Measurements from ENCODE around the gene ALX4. TPM values are rescaled to one million over a fixed set of nuclear protein-coding genes. Genes with fewer than 3 reads are reported as not detected.

ALX4 gene
- total and polyA plus RNA-seq, 2 donors (not counting 3 experiments of a cell fraction or from before 2014, with no cell fraction given), result not detected

DNA sequence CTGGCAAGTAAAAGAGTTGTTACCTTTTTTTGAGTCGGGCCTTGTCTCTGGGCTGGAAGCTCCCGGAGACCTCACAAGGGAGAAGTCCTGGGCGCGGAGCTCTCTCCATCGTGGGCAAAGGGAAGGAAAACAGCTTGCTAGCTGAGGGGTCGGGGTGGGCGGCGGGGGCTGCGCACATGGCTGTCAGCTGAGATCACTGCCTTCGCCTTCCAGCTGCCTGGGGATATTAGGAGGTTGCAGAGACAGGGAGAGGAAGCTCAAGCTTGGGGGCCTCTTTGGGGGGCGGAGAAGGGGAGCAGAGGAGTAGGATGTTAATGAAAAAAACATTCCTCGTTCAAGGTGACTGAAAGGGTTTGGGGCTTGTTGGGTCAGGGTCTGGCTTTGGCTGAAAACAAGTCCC lies 49.2 kb upstream of the ALX4 start:
- H3K36me3 ChIP-seq (ENCODE audit: control insufficient read depth in 2 of 2, extremely low read depth in 1 of 2, insufficient read depth in 2 of 2, low read length in 2 of 2), result no peaks in the 10 kb centered on the region
- H3K4me3 ChIP-seq (replicated peaks in 1 of 3; ENCODE audit: insufficient read depth in 1 of 3, low read depth in 1 of 3, low read length in 3 of 3), result no peak overlapping the region
- no peak for FAIRE-seq
- no peak for TF ChIP-seq POLR2AphosphoS5 (IDR thresholded peaks at IDR 0.05; ENCODE audit: insufficient read depth, low read depth, low read length)
- TF ChIP-seq, protein P1, sequence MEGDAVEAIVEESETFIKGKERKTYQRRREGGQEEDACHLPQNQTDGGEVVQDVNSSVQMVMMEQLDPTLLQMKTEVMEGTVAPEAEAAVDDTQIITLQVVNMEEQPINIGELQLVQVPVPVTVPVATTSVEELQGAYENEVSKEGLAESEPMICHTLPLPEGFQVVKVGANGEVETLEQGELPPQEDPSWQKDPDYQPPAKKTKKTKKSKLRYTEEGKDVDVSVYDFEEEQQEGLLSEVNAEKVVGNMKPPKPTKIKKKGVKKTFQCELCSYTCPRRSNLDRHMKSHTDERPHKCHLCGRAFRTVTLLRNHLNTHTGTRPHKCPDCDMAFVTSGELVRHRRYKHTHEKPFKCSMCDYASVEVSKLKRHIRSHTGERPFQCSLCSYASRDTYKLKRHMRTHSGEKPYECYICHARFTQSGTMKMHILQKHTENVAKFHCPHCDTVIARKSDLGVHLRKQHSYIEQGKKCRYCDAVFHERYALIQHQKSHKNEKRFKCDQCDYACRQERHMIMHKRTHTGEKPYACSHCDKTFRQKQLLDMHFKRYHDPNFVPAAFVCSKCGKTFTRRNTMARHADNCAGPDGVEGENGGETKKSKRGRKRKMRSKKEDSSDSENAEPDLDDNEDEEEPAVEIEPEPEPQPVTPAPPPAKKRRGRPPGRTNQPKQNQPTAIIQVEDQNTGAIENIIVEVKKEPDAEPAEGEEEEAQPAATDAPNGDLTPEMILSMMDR (IDR thresholded peaks at IDR 0.05; ENCODE audit: extremely low read depth in 1 of 2, insufficient read depth in 1 of 2, low read depth in 1 of 2, low read length in 2 of 2), result no peak
- TF ChIP-seq MYC (IDR thresholded peaks at IDR 0.05; ENCODE audit: low read depth, low read length), result no peak
- TF ChIP-seq EZH2 (IDR thresholded peaks at IDR 0.05; ENCODE audit: borderline replicate concordance, low read depth, low read length, severe bottlenecking), result no peak
- no peak for TF ChIP-seq FOS (IDR thresholded peaks at IDR 0.05; ENCODE audit: borderline replicate concordance, insufficient read depth, low read length)
- TF ChIP-seq MAX (IDR thresholded peaks at IDR 0.05; ENCODE audit: insufficient read depth, insufficient read length), result no peak
- H3K27me3 ChIP-seq (ENCODE audit: control insufficient read depth in 2 of 2, insufficient read depth in 2 of 2, low read length in 2 of 2), result peaks cover 4 to 6% of the 10 kb centered on the region in 2 experiments
- BruUV-seq (replicated peaks), result no TSS peak
- H3K9ac ChIP-seq (replicated peaks; ENCODE audit: extremely low read depth, insufficient read depth, low read length), result no peak overlapping the region
- intact Hi-C loops (cut with micrococcal nuclease), result no loop called here
- ChIA-PET POLR2A (no interaction called here), CTCF (no interaction called here)
- no peak overlapping the region for H3K4me2 ChIP-seq (ENCODE audit: insufficient read depth, low read length)
- dilution Hi-C loops (cut with MboI; ENCODE audit: extremely low pct_ligation_motif_present, low sequenced_read_pairs), result no loop called here
- no peaks in the 10 kb centered on the region for H3K79me2 ChIP-seq (ENCODE audit: control insufficient read depth, insufficient read depth, low read length)
- H3K9me3 ChIP-seq (replicated peaks; ENCODE audit: control insufficient read depth, insufficient read depth, low read length), result no peaks in the 10 kb centered on the region
- H4K20me1 ChIP-seq (replicated peaks; ENCODE audit: control insufficient read depth, extremely low read depth, insufficient read depth, low read length), result no peaks in the 10 kb centered on the region
- H3K4me1 ChIP-seq (ENCODE audit: control insufficient read depth, extremely low read depth, insufficient read depth, low read length), result no peaks in the 10 kb centered on the region
- H3K9me1 ChIP-seq (replicated peaks; ENCODE audit: control insufficient read depth, extremely low read depth, insufficient read depth, low read length), result no peaks in the 10 kb centered on the region
- H2AFZ ChIP-seq (ENCODE audit: low read depth, low read length), result no peak overlapping the region
- no peak overlapping the region for H3K27ac ChIP-seq (ENCODE audit: insufficient read depth, low read depth, low read length)
- DNase-seq (ENCODE audit: low read depth, low spot score), result no peak

Data from endothelial cell of umbilical vein (primary cell).